HepG2 (cell line): ENCODE results near the gene ZNF384. TPM values are rescaled to one million over a fixed set of nuclear protein-coding genes. Genes with fewer than 3 reads are reported as not detected.
A peak's percentile ranks its signal among the peaks of the same experiment; 100 is the strongest.

Experiments
- AKAP8 ChIP-seq: sonication (generic); formaldehyde crosslinking; IDR thresholded peaks from 2 replicates; pipeline ENCODE4 v1.5.1; 2020; ENCODE audit warnings: mild to moderate bottlenecking, missing genetic modification reagents
- ETV5 ChIP-seq: IDR thresholded peaks from 2 replicates; pipeline ENCODE4 v1.6.1; 2018; ENCODE audit warnings: missing biosample characterization, missing genetic modification reagents, inconsistent platforms, borderline replicate concordance
- HNF4A ChIP-seq: sonication (generic); formaldehyde crosslinking; IDR thresholded peaks from 2 replicates; pipeline ENCODE4 v1.4.0; 2020; ENCODE audit warnings: missing genetic modification reagents
- HNF4G ChIP-seq, 2 experiments: sonication (generic) in 1 of 2; formaldehyde crosslinking in 1 of 2; IDR thresholded peaks; 2 replicates each; pipeline versions ENCODE4 v1.4.0 to v1.6.1; 2011 to 2020; ENCODE audit warnings: borderline replicate concordance in 2 of 2, low read depth in 2 of 2, mild to moderate bottlenecking in 2 of 2, low read length in 1 of 2, missing genetic modification reagents in 1 of 2, moderate library complexity in 1 of 2
- MAFK ChIP-seq, 2 experiments: IDR thresholded peaks in 1 of 2; conservative IDR thresholded peaks in 1 of 2; 2 replicates each; pipeline ENCODE4 v1.6.1; 2011; ENCODE audit warnings: improper control_type of control experiment in 2 of 2, low read length in 2 of 2
- ZBTB1 ChIP-seq: sonication (generic); formaldehyde crosslinking; IDR thresholded peaks from 2 replicates; pipeline ENCODE4 v1.4.0; 2020; ENCODE audit warnings: missing genetic modification reagents, borderline replicate concordance
- ZNF101 ChIP-seq: sonication (generic); formaldehyde crosslinking; IDR thresholded peaks from 2 replicates; pipeline ENCODE4 v1.4.0; 2020; ENCODE audit warnings: mild to moderate bottlenecking, low read depth, missing genetic modification reagents, borderline replicate concordance
- polyA plus RNA-seq, 8 experiments: library from polyadenylated mRNA; depleted of rRNA in 3 of 8; stranded (reverse) in 7 of 8; unstranded in 1 of 8; fragments of >200 nt; fragmentation: Illumina TruSeq in 4 of 8; extraction: Trizol in 4 of 8; gene quantifications; 2 replicates each; pipeline versions ENCODE4 v1.2.1 to v1.2.3, GENCODE V29; 2011 to 2016; ENCODE audit warnings: low read depth in 4 of 8, missing spikeins in 1 of 8, mixed read lengths in 1 of 8; ENCODE audit not compliant: insufficient read depth in 1 of 8
- total RNA-seq, 5 experiments: library from RNA; depleted of rRNA; stranded (reverse); fragments of >200 nt; fragmentation: Illumina TruSeq; extraction: Trizol; gene quantifications; 2 replicates each; pipeline ENCODE4 v1.2.3, GENCODE V29; 2016; ENCODE audit warnings: low read depth in 1 of 5
- TF ChIP-seq, protein P1 (sequence below): sonication (generic); formaldehyde crosslinking; IDR thresholded peaks from 2 replicates; pipeline ENCODE4 v1.5.0; 2020; ENCODE audit warnings: missing genetic modification reagents
- TF ChIP-seq, protein P2 (sequence below): sonication (generic); IDR thresholded peaks from 2 replicates; pipeline ENCODE4 v1.6.1; 2016; ENCODE audit warnings: low read depth, borderline replicate concordance
- TF ChIP-seq, protein P3 (sequence below): sonication (generic); formaldehyde crosslinking; IDR thresholded peaks from 2 replicates; pipeline ENCODE4 v1.4.0; 2020; ENCODE audit warnings: missing genetic modification reagents
- TF ChIP-seq, protein P4 (sequence below): sonication (generic); formaldehyde crosslinking; IDR thresholded peaks from 2 replicates; pipeline ENCODE4 v1.4.0; 2020; ENCODE audit warnings: missing genetic modification reagents

The ZNF384 gene
- total and polyA plus RNA-seq, 2 of the 13 experiments (the other 11 are each of a cell fraction or from before 2014, with no cell fraction given): 23.6 to 55.3 TPM

DNA sequence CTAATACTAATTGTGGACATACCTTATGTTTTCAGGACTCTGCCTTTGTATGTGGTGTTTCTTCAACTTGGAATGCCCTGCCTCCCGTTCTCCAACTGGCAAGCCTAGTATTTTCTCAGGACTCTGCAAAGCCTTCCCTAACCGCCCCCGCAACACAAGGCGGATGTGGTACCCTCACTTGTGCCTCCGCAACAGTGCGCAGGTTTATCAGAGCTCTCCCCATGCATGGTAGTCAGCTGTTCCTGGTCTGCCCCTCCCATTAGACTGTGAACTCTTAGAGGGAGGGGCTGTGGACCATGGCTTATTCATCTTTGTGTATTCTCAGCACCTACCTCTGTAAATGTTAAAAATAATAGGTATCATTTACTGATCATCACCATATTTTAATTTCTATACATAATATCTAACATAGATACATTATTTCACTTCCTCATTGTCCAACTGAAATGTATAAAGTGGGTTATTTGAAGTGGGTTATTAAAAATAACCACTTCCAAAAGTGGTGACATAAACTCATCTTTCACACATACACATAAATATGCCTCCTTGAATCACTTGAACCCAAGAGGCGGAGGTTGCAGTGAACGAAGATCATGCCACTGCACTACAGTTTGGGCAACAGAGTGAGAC lies 62.4 kb downstream of the ZNF384 start (continued):
- no peak for TF ChIP-seq ZNF101 (CRISPR knock-in tag)
- no peak for TF ChIP-seq MAFK (conservative IDR thresholded peaks at IDR 0.05 in 1 of 2, IDR thresholded peaks at IDR 0.05 in 1 of 2; ENCODE audit: low read length in 2 of 2)
- TF ChIP-seq AKAP8: no peak
- TF ChIP-seq, protein P1, sequence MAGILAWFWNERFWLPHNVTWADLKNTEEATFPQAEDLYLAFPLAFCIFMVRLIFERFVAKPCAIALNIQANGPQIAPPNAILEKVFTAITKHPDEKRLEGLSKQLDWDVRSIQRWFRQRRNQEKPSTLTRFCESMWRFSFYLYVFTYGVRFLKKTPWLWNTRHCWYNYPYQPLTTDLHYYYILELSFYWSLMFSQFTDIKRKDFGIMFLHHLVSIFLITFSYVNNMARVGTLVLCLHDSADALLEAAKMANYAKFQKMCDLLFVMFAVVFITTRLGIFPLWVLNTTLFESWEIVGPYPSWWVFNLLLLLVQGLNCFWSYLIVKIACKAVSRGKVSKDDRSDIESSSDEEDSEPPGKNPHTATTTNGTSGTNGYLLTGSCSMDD: no peak
- TF ChIP-seq, protein P2, sequence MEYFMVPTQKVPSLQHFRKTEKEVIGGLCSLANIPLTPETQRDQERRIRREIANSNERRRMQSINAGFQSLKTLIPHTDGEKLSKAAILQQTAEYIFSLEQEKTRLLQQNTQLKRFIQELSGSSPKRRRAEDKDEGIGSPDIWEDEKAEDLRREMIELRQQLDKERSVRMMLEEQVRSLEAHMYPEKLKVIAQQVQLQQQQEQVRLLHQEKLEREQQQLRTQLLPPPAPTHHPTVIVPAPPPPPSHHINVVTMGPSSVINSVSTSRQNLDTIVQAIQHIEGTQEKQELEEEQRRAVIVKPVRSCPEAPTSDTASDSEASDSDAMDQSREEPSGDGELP: peak; percentile 94
- TF ChIP-seq HNF4G (IDR thresholded peaks at IDR 0.05; ENCODE audit: borderline replicate concordance, low read depth, low read length): 0 out of 2 replicates have a peak, but pooled peaks have one; percentile 8
- TF ChIP-seq HNF4G (CRISPR knock-in tag; IDR thresholded peaks at IDR 0.05; ENCODE audit: borderline replicate concordance, low read depth): no peak
- TF ChIP-seq ETV5 (CRISPR knock-in tag): peak; percentile 26; the same call in 1 of the 2 replicates
- TF ChIP-seq, protein P3, sequence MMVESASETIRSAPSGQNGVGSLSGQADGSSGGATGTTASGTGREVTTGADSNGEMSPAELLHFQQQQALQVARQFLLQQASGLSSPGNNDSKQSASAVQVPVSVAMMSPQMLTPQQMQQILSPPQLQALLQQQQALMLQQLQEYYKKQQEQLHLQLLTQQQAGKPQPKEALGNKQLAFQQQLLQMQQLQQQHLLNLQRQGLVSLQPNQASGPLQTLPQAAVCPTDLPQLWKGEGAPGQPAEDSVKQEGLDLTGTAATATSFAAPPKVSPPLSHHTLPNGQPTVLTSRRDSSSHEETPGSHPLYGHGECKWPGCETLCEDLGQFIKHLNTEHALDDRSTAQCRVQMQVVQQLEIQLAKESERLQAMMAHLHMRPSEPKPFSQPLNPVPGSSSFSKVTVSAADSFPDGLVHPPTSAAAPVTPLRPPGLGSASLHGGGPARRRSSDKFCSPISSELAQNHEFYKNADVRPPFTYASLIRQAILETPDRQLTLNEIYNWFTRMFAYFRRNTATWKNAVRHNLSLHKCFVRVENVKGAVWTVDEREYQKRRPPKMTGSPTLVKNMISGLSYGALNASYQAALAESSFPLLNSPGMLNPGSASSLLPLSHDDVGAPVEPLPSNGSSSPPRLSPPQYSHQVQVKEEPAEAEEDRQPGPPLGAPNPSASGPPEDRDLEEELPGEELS: no peak
- TF ChIP-seq HNF4A (CRISPR knock-in tag): peak; percentile 49
- TF ChIP-seq ZBTB1 (CRISPR knock-in tag): no peak
- TF ChIP-seq, protein P4, sequence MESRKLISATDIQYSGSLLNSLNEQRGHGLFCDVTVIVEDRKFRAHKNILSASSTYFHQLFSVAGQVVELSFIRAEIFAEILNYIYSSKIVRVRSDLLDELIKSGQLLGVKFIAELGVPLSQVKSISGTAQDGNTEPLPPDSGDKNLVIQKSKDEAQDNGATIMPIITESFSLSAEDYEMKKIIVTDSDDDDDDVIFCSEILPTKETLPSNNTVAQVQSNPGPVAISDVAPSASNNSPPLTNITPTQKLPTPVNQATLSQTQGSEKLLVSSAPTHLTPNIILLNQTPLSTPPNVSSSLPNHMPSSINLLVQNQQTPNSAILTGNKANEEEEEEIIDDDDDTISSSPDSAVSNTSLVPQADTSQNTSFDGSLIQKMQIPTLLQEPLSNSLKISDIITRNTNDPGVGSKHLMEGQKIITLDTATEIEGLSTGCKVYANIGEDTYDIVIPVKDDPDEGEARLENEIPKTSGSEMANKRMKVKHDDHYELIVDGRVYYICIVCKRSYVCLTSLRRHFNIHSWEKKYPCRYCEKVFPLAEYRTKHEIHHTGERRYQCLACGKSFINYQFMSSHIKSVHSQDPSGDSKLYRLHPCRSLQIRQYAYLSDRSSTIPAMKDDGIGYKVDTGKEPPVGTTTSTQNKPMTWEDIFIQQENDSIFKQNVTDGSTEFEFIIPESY (CRISPR knock-in tag): no peak
- TF ChIP-seq, all 625 proteins: peak for 9
